Vagina (tissue), 2 donors: ENCODE data around the gene REXO2. TPM values are rescaled to one million over a fixed set of nuclear protein-coding genes. Genes with fewer than 3 reads are reported as not detected.

Source experiments
- DNase-seq, 2 donors: peaks; one replicate each; pipeline ENCODE4 v3.0.0-alpha.2; 2017; ENCODE audit errors: extremely low spot score in 2 of 2
- H3K27ac ChIP-seq: fragments of 200-600 bp; sonication (generic); one replicate; pipeline ENCODE4 v1.5.1; 2019
- H3K27me3 ChIP-seq: fragments of 200-600 bp; sonication (generic); one replicate; pipeline ENCODE4 v1.5.1; 2019
- H3K36me3 ChIP-seq, 2 donors: fragments of 200-600 bp; sonication (generic); one replicate each; pipeline ENCODE4 v1.5.1; 2017 to 2019
- H3K4me1 ChIP-seq: fragments of 200-600 bp; sonication (generic); one replicate; pipeline ENCODE4 v1.5.1; 2019
- H3K4me3 ChIP-seq, 2 donors: fragments of 200-600 bp; sonication (generic); 1 replicate in 1 of 2; 2 replicates in 1 of 2; pipeline ENCODE4 v1.5.1; 2016 to 2019
- H3K9me3 ChIP-seq: fragments of 200-600 bp; sonication (generic); one replicate; pipeline ENCODE4 v1.5.1; 2019
- POLR2A ChIP-seq, 2 donors: fragments of 450-650 bp; IDR thresholded peaks; one replicate each; pipeline ENCODE4 v1.6.1; 2017; ENCODE audit warnings: antibody characterized with exemption in 2 of 2, mild to moderate bottlenecking in 2 of 2, moderate library complexity in 2 of 2
- POLR2AphosphoS5 ChIP-seq, 2 donors: sonication (generic); formaldehyde crosslinking; IDR thresholded peaks; one replicate each; pipeline ENCODE4 v1.9.0; 2017; ENCODE audit warnings: antibody characterized with exemption in 2 of 2, mild to moderate bottlenecking in 2 of 2, low read depth in 1 of 2; ENCODE audit not compliant: insufficient read depth in 1 of 2
- intact Hi-C: fragments of 100-400 bp; cut with DNase I; formaldehyde crosslinking; loops from one replicate; pipeline ENCODE4 v1.15.1; 2023
- total RNA-seq: library from RNA; depleted of rRNA; stranded (reverse); fragments of >200 nt; gene quantifications from one replicate; pipeline ENCODE4 v1.2.3, GENCODE V29; 2016
- TF ChIP-seq, protein P1 (sequence below), 3 experiments: fragments of 450-650 bp in 2 of 3; fragments of 200-600 bp in 1 of 3; sonication (generic) in 1 of 3; IDR thresholded peaks; one replicate each; pipeline ENCODE4 v1.5.1; 2017 to 2019; ENCODE audit warnings: antibody characterized with exemption in 3 of 3, mild to moderate bottlenecking in 2 of 3, moderate library complexity in 2 of 3

REXO2 gene
- total RNA-seq, 1 donor from 2014 or later: 146 TPM

DNA sequence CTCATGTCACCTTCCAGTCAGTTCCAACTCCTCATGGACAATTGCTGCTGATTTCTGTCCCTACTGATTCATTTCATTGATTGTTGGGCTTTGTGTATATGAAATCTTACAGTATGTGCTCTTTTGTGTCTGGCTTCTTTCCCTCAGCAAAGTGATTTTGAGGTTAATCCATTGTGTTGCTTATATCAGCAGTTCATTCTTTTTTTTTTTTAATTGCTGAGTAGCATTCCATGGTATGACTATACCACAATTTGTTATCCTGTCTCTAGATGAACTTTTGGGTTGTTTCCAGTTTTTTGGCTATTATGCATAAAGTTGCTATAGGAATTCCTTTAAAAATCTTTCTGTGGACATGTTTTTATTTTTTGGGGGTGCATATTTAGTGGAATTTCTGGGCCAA, 60.5 kb downstream of the REXO2 start:
- intact Hi-C loops: no loop called here
- TF ChIP-seq, protein P1, sequence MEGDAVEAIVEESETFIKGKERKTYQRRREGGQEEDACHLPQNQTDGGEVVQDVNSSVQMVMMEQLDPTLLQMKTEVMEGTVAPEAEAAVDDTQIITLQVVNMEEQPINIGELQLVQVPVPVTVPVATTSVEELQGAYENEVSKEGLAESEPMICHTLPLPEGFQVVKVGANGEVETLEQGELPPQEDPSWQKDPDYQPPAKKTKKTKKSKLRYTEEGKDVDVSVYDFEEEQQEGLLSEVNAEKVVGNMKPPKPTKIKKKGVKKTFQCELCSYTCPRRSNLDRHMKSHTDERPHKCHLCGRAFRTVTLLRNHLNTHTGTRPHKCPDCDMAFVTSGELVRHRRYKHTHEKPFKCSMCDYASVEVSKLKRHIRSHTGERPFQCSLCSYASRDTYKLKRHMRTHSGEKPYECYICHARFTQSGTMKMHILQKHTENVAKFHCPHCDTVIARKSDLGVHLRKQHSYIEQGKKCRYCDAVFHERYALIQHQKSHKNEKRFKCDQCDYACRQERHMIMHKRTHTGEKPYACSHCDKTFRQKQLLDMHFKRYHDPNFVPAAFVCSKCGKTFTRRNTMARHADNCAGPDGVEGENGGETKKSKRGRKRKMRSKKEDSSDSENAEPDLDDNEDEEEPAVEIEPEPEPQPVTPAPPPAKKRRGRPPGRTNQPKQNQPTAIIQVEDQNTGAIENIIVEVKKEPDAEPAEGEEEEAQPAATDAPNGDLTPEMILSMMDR (IDR thresholded peaks at IDR 0.05): no peak
- TF ChIP-seq POLR2A (IDR thresholded peaks at IDR 0.05) (no peak), POLR2AphosphoS5 (IDR thresholded peaks at IDR 0.05; ENCODE audit: insufficient read depth in 1 of 2, low read depth in 1 of 2) (no peak)
- no peaks in the 10 kb centered on the region for H3K4me1 ChIP-seq
- no peak overlapping the region for H3K4me3 ChIP-seq
- H3K27me3 ChIP-seq: no peaks in the 10 kb centered on the region
- H3K36me3 ChIP-seq: no peaks in the 10 kb centered on the region
- no peaks in the 10 kb centered on the region for H3K9me3 ChIP-seq
- no peak for DNase-seq
- no peak overlapping the region for H3K27ac ChIP-seq

Other genes with a start within 250 kb of the REXO2 start
- gene NNMT, start 143.1 kb upstream of the REXO2 start, total RNA-seq: 898 TPM
- gene C11orf71, start 39.0 kb upstream of the REXO2 start, total RNA-seq: 2.7 TPM
- gene RBM7, start 38.8 kb upstream of the REXO2 start, total RNA-seq: 24.8 TPM
- not detected for gene NXPE1, start 120.4 kb downstream of the REXO2 start, total RNA-seq
- gene NXPE4, start 156.3 kb downstream of the REXO2 start, total RNA-seq: not detected
- not detected for gene NXPE2, start 239.1 kb downstream of the REXO2 start, total RNA-seq